A549 (cell line): ENCODE results near the gene SSPN. TPM values are rescaled to one million over a fixed set of nuclear protein-coding genes. Genes with fewer than 3 reads are reported as not detected.
A peak's percentile ranks its signal among the peaks of the same experiment; 100 is the strongest.

Source experiments
- ATAC-seq, 2 experiments: fragments of 200-7000 bp in 1 of 2; fragments of >200 bp in 1 of 2; cut with Nextera tagmentation in 1 of 2; cut with Tn5 transposase in 1 of 2; 3 replicates each; pipeline versions ENCODE4 v1.8.0 to v1.9.1; 2018 to 2020; ENCODE audit warnings: mild to moderate bottlenecking in 1 of 2, moderate library complexity in 1 of 2
- CTCF ChIA-PET: fragments of 300-600 bp; sonication (Branson Sonifier 250); formaldehyde crosslinking; extraction: SDS; loops from one replicate; lab custom pipeline; 2021; ENCODE audit warnings: antibody characterized with exemption, inconsistent platforms; lab: Yijun Ruan, JAX
- POLR2A ChIA-PET: fragments of 350-600 bp; formaldehyde crosslinking; extraction: SDS; loops from one replicate; lab custom pipeline; 2021; ENCODE audit warnings: antibody characterized with exemption, inconsistent platforms; lab: Yijun Ruan, JAX
- DNase-seq, 2 experiments: peaks; one replicate each; pipeline versions ENCODE4 v3.0.0 to v3.0.0-alpha.2; 2011 to 2016; ENCODE audit warnings: low read depth in 1 of 2, low spot score in 1 of 2
- FAIRE-seq: peaks from 2 replicates; lab custom pipeline; 2011; peaks lifted over from hg19 to GRCh38; lab: Jason Lieb, UNC
- H3K27ac ChIP-seq, 2 experiments: fragments of >200 bp; sonication (Bioruptor Twin); formaldehyde crosslinking; 3 replicates each; pipeline ENCODE4 v1.5.1; 2016 to 2017
- H3K4me1 ChIP-seq: fragments of >200 bp; sonication (Bioruptor Twin); formaldehyde crosslinking; 3 replicates; pipeline ENCODE4 v1.6.1; 2016
- H3K4me2 ChIP-seq: fragments of >200 bp; sonication (Bioruptor Twin); formaldehyde crosslinking; 3 replicates; pipeline ENCODE4 v1.6.1; 2016
- H3K4me3 ChIP-seq: fragments of >200 bp; sonication (Bioruptor Twin); formaldehyde crosslinking; 3 replicates; pipeline ENCODE4 v1.5.1; 2016
- H3K9me3 ChIP-seq: fragments of >200 bp; sonication (Bioruptor Twin); formaldehyde crosslinking; 3 replicates; pipeline ENCODE4 v1.6.1; 2016
- CEBPB ChIP-seq, 2 experiments: fragments of >200 bp in 1 of 2; sonication (Bioruptor Twin) in 1 of 2; formaldehyde crosslinking in 1 of 2; IDR thresholded peaks; 2 replicates each; pipeline ENCODE4 v1.6.1; 2012 to 2016
- CHD2 ChIP-seq: fragments of 150-350 bp; IDR thresholded peaks from 2 replicates; pipeline ENCODE4 v1.6.1; 2014; ENCODE audit warnings: low read length; ENCODE audit not compliant: partially characterized antibody
- CHD4 ChIP-seq: fragments of 200-600 bp; sonication (generic); IDR thresholded peaks from 2 replicates; pipeline ENCODE4 v1.6.1; 2016; ENCODE audit warnings: antibody characterized with exemption, mild to moderate bottlenecking, borderline replicate concordance
- FOSB ChIP-seq: fragments of 250-450 bp; sonication (Bioruptor Pico); IDR thresholded peaks from 2 replicates; pipeline ENCODE4 v1.5.0; 2020; ENCODE audit warnings: mild to moderate bottlenecking, moderate library complexity
- FOXS1 ChIP-seq: fragments of 250-450 bp; sonication (Bioruptor Pico); IDR thresholded peaks from 2 replicates; pipeline ENCODE4 v1.5.0; 2020; ENCODE audit warnings: mild to moderate bottlenecking, moderate library complexity
- HDAC2 ChIP-seq: fragments of 200-600 bp; sonication (generic); IDR thresholded peaks from 2 replicates; pipeline ENCODE4 v1.6.1; 2016
- HEYL ChIP-seq: fragments of 250-450 bp; sonication (Bioruptor Pico); IDR thresholded peaks from 2 replicates; pipeline ENCODE4 v1.8.0; 2021; ENCODE audit warnings: mild to moderate bottlenecking, moderate library complexity
- HOXA7 ChIP-seq: fragments of 250-450 bp; sonication (Bioruptor Pico); IDR thresholded peaks from 2 replicates; pipeline ENCODE4 v1.5.0; 2020; ENCODE audit warnings: mild to moderate bottlenecking, moderate library complexity
- HOXB5 ChIP-seq: fragments of 250-450 bp; sonication (Bioruptor Pico); IDR thresholded peaks from 2 replicates; pipeline ENCODE4 v1.5.0; 2020; ENCODE audit warnings: mild to moderate bottlenecking, moderate library complexity
- KDM5A ChIP-seq: fragments of 200-600 bp; sonication (generic); IDR thresholded peaks from 2 replicates; pipeline ENCODE4 v1.6.1; 2016; ENCODE audit warnings: antibody characterized with exemption, mild to moderate bottlenecking
- MAFK ChIP-seq: fragments of 450-650 bp; IDR thresholded peaks from 2 replicates; pipeline ENCODE4 v1.6.1; 2014; ENCODE audit not compliant: partially characterized antibody
- MAZ ChIP-seq: fragments of 150-350 bp; IDR thresholded peaks from 2 replicates; pipeline ENCODE4 v1.6.1; 2014; ENCODE audit warnings: antibody characterized with exemption, low read depth, low read length, borderline replicate concordance
- NFE2L2 ChIP-seq: fragments of 150-350 bp; conservative IDR thresholded peaks from 2 replicates; pipeline ENCODE4 v1.6.1; 2014; ENCODE audit warnings: low read length
- NR3C1 ChIP-seq: fragments of >200 bp; sonication (Bioruptor Twin); formaldehyde crosslinking; IDR thresholded peaks from 3 replicates; pipeline ENCODE4 v1.6.1; 2017
- PHF8 ChIP-seq: fragments of 200-600 bp; sonication (generic); IDR thresholded peaks from 2 replicates; pipeline ENCODE4 v1.6.1; 2016; ENCODE audit warnings: low read depth, mild to moderate bottlenecking, antibody characterized with exemption, moderate library complexity, borderline replicate concordance
- POLR2AphosphoS2 ChIP-seq: conservative IDR thresholded peaks from 2 replicates; pipeline ENCODE4 v1.6.1; 2012; ENCODE audit warnings: low read length, improper control_type of control experiment, inconsistent platforms
- RCOR1 ChIP-seq: fragments of 150-350 bp; IDR thresholded peaks from 2 replicates; pipeline ENCODE4 v1.6.1; 2014; ENCODE audit warnings: antibody characterized with exemption, low read length, low read depth
- SREBF2 ChIP-seq: fragments of 450-650 bp; IDR thresholded peaks from 2 replicates; pipeline ENCODE4 v1.6.1; 2014; ENCODE audit warnings: mild to moderate bottlenecking, moderate library complexity
- whole genome bisulfite sequencing: methylation state at CpG from one replicate; pipeline ENCODE4 v1.1.6; 2017; ENCODE audit errors: missing lambda C conversion rate; 5-methylcytosine and 5-hydroxymethylcytosine counted together
- polyA plus RNA-seq, 4 experiments: library from polyadenylated mRNA; depleted of rRNA in 3 of 4; stranded (reverse); fragments of >200 nt; fragmentation: RNase III in 1 of 4; extraction: RNeasy Plus Mini Kit Qiagen cat#74134 plus additional on column Dnase treatment in 1 of 4; gene quantifications; 2 replicates in 3 of 4; 3 replicates in 1 of 4; pipeline ENCODE4 v1.2.3, GENCODE V29; 2011 to 2017
- TF ChIP-seq, protein P1 (sequence below): IDR thresholded peaks from 2 replicates; pipeline ENCODE4 v1.6.1; 2012
- TF ChIP-seq, protein P2 (sequence below): IDR thresholded peaks from 2 replicates; pipeline ENCODE4 v1.6.1; 2012; ENCODE audit warnings: low read depth, borderline replicate concordance
- TF ChIP-seq, protein P3 (sequence below): fragments of >200 bp; sonication (Bioruptor Twin); formaldehyde crosslinking; IDR thresholded peaks from 3 replicates; pipeline ENCODE4 v1.6.1; 2016
- TF ChIP-seq, protein P4 (sequence below): IDR thresholded peaks from 2 replicates; pipeline ENCODE4 v1.6.1; 2012
- TF ChIP-seq, protein P5 (sequence below): fragments of >200 bp; sonication (Bioruptor Twin); formaldehyde crosslinking; IDR thresholded peaks from 2 replicates; pipeline ENCODE4 v1.6.1; 2016

The SSPN gene
- polyA plus RNA-seq, 2 of the 4 experiments (the other 2 are of a cell fraction) = 0.85 to 2.6 TPM

DNA sequence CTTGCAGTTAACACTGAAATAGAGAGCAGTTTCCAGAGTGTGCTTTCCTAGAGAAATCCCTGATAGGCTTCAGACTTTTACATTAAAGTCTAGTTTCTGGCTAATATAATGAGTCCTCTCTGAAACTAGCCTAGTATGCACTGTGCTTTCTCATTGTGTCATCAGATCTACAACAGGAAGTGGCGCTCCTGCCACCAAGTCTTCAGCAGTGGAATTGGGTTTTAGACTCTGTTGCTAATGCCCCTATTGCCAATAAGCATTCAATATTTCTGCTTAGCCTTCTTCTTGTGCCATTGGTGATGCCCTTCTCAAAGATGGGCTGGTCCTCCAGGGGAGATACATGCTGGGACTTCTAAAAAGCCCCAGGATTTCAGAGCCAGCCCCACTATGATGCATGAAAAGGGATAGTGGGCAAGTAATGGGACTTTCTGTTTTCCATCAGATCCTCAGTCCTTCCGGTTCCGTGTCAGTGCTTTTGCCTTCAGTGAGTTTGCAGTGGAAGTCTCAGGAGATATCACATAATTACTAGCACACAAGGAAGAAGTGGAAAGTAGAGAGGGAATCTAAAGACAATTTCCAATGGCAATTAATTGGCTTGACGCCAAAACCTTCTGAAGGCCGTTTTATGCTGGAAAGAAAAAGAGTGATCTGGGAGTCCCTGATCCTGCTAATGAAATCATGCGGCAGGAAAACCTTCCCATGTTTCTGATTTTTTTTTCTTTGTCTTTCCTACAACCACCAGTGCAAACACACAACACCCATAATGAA is 50.0 kb downstream of the SSPN start (continued):
- TF ChIP-seq FOXS1 (CRISPR knock-in tag) (no peak), PHF8 (no peak)
- TF ChIP-seq, protein P1, sequence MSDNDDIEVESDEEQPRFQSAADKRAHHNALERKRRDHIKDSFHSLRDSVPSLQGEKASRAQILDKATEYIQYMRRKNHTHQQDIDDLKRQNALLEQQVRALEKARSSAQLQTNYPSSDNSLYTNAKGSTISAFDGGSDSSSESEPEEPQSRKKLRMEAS = no peak

DNA sequence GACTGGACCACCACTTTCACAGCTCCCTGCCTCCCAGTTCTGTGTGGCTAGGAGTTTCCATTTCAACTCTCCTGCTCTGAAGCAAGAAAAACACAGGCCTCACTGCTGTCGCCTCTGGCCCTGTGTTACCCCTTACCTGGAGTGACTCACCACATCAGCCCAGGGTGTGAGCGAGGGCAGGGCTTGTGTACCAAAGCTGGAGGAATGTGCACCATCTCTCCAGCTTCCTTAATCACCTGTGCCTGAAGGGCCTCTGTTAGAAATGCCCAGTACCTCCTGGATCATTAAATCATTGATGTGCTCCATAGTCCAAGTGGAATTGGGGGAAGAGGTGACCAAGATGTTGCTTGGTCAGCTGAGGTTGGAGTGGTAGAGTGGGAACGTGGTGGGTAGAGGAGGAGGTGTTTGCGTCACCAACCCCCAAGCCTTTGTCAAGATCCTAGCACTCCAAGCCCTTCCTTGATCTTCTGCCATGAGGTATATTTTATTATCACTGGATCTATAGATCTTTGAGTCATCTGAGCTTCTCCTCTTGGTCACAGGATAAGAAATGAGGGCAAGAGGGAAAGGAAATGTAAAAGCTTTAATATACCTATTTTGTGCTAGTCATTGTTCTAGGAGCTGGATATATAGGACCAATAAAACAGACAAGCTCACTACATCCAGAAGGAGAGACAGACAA is 51.3 kb downstream of the SSPN start:
- 68% methylated on average over 4 of the region's 4 CpGs for WGBS
- TF ChIP-seq, protein P1 = no peak
- TF ChIP-seq HOXB5 = no peak
- TF ChIP-seq, protein P2, sequence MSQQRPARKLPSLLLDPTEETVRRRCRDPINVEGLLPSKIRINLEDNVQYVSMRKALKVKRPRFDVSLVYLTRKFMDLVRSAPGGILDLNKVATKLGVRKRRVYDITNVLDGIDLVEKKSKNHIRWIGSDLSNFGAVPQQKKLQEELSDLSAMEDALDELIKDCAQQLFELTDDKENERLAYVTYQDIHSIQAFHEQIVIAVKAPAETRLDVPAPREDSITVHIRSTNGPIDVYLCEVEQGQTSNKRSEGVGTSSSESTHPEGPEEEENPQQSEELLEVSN = no peak
- TF ChIP-seq, protein P3, sequence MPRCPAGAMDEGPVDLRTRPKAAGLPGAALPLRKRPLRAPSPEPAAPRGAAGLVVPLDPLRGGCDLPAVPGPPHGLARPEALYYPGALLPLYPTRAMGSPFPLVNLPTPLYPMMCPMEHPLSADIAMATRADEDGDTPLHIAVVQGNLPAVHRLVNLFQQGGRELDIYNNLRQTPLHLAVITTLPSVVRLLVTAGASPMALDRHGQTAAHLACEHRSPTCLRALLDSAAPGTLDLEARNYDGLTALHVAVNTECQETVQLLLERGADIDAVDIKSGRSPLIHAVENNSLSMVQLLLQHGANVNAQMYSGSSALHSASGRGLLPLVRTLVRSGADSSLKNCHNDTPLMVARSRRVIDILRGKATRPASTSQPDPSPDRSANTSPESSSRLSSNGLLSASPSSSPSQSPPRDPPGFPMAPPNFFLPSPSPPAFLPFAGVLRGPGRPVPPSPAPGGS = no peak
- TF ChIP-seq, protein P4, sequence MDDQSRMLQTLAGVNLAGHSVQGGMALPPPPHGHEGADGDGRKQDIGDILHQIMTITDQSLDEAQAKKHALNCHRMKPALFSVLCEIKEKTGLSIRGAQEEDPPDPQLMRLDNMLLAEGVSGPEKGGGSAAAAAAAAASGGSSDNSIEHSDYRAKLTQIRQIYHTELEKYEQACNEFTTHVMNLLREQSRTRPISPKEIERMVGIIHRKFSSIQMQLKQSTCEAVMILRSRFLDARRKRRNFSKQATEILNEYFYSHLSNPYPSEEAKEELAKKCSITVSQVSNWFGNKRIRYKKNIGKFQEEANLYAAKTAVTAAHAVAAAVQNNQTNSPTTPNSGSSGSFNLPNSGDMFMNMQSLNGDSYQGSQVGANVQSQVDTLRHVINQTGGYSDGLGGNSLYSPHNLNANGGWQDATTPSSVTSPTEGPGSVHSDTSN = no peak
- no peak for TF ChIP-seq FOSB (CRISPR knock-in tag)
- TF ChIP-seq HOXA7 = no peak
- no peak for TF ChIP-seq CEBPB (IDR thresholded peaks at IDR 0.05)
- no peak for TF ChIP-seq KDM5A
- TF ChIP-seq NR3C1 = no peak
- TF ChIP-seq, protein P5, sequence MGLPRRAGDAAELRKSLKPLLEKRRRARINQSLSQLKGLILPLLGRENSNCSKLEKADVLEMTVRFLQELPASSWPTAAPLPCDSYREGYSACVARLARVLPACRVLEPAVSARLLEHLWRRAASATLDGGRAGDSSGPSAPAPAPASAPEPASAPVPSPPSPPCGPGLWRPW = no peak
- TF ChIP-seq PHF8 = no peak
- TF ChIP-seq SREBF2 = no peak
- TF ChIP-seq NFE2L2 = no peak
- CTCF ChIA-PET = interaction anchor here (1.2 kb wide), 1 partner anchor 10 kb away, joined by 3 read pairs; no protein-coding TSS in a partner anchor
- DNase-seq (no peak), ATAC-seq (no peak; a peak in 1 of 6 replicates), FAIRE-seq (no peak)
- Histone ChIP-seq H3K4me1 (0 out of 3 replicates have a peak, but pooled peaks cover 6% of the 10 kb centered on the region), H3K27ac (no peak overlapping the region), H3K4me3 (no peak overlapping the region), H3K9me3 (no peaks in the 10 kb centered on the region), H3K4me2 (no peak overlapping the region)
- POLR2A ChIA-PET = no interaction called here

DNA sequence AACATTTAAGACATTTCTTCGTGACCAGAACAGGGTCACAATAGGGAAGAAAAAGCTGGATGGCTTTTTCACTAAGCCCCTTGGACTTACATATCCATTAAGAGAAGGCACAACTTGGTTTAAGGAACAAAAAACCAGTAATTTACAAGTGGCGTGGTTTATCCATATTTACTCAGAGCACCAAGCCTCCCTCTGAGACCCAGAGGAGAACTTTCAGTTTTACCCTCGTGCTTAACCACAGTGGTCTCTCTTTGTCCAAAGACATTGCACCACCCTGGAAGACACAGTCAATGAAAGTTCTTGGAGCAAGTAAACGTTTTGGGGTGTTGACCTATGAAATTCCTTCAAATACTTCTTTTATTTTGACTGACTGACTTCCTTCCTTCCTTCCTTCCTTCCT is 52.5 kb downstream of the SSPN start:
- 42% methylated on average over 4 of the region's 4 CpGs for WGBS
- ATAC-seq = no peak
- DNase-seq = no peak
- TF ChIP-seq CHD4 (no peak), RCOR1 (no peak), POLR2AphosphoS2 (no peak), HDAC2 (no peak), CHD2 (no peak), MAZ (no peak), HEYL (CRISPR knock-in tag) (no peak), MAFK (no peak), CEBPB (IDR thresholded peaks at IDR 0.05) (no peak)
- Histone ChIP-seq H3K27ac (no peak overlapping the region), H3K4me2 (0 out of 3 replicates have a peak overlapping the region, but pooled peaks have one; percentile 18), H3K9me3 (no peaks in the 10 kb centered on the region), H3K4me3 (no peak overlapping the region), H3K4me1 (0 out of 3 replicates have a peak, but pooled peaks cover 6% of the 10 kb centered on the region)
- ChIA-PET POLR2A (no interaction called here), CTCF (no interaction called here)
- FAIRE-seq = no peak
